Immature natural killer cell (primary cell): ENCODE measurements around the gene NATD1. TPM values are rescaled to one million over a fixed set of nuclear protein-coding genes. Genes with fewer than 3 reads are reported as not detected.

Experiments used
- DNase-seq, 3 donors: peaks; one replicate each; pipeline ENCODE4 v3.0.0; 2022; ENCODE audit warnings: mixed read lengths in 1 of 3
- H3K27ac Mint-ChIP-seq, 6 donors: one replicate each; pipeline ENCODE4 v1.8.0; 2020; ENCODE audit warnings: mixed read lengths in 6 of 6, mild to moderate bottlenecking in 5 of 6, inconsistent platforms in 4 of 6, moderate library complexity in 3 of 6
- H3K27me3 Mint-ChIP-seq, 3 donors: one replicate each; pipeline ENCODE4 v1.8.0; 2020 to 2021; ENCODE audit warnings: low read depth in 3 of 3, mild to moderate bottlenecking in 3 of 3, mixed read lengths in 3 of 3, moderate library complexity in 3 of 3, inconsistent platforms in 1 of 3
- H3K36me3 Mint-ChIP-seq, 3 donors: one replicate each; pipeline ENCODE4 v1.8.0; 2020; ENCODE audit warnings: mixed read lengths in 3 of 3, inconsistent platforms in 2 of 3, mild to moderate bottlenecking in 2 of 3
- H3K4me1 Mint-ChIP-seq, 2 donors: one replicate each; pipeline ENCODE4 v1.8.0; 2020; ENCODE audit warnings: inconsistent platforms in 2 of 2, mild to moderate bottlenecking in 2 of 2, mixed read lengths in 2 of 2, moderate library complexity in 1 of 2
- H3K4me3 Mint-ChIP-seq, 5 donors: one replicate each; pipeline ENCODE4 v1.8.0; 2020; ENCODE audit warnings: mild to moderate bottlenecking in 5 of 5, mixed read lengths in 5 of 5, inconsistent platforms in 3 of 5, moderate library complexity in 3 of 5
- H3K9me3 Mint-ChIP-seq, 6 donors: one replicate each; pipeline ENCODE4 v1.8.0; 2020; ENCODE audit warnings: mild to moderate bottlenecking in 6 of 6, mixed read lengths in 6 of 6, inconsistent platforms in 4 of 6, moderate library complexity in 3 of 6
- polyA plus RNA-seq, 3 donors: library from polyadenylated mRNA; unstranded; fragments of 300-500 nt; fragmentation: Illumina TruSeq; gene quantifications; one replicate each; pipeline ENCODE4 v1.2.3, GENCODE V29; 2021

Gene NATD1
- polyA plus RNA-seq, 3 donors from 2014 or later: 0.57 to 3.4 (median 2.5) TPM

DNA sequence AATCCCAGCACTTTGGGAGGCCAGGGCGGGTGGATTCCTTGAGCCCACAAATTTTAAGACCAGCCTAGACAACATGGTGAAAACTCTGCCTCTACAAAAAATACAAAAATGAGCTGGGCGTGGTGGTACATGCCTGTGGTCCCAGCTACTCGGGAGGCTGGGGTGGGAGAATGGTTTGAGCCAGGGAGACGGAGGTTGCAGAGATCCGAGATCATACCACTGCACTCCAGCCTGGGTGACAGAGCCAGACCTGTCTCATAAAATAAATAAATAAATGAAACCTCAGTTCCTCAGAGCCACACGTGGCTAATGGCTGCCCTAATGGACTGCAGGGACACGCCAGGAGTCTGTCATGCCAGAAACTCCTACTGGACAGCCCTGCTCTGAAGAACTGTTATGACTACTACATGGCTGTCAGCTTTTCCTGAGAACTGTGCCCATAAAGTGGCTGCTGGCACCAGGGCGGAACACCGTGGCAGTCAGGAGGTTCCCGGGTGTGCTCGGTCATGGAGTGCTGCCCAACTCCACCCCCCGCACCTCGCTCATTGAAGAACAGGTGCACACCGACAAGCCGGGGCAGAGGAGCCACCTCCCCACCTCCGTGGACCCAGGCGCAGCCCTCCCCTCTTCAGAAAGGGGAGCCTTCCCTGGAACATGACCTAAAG lies 43.6 kb downstream of the NATD1 start:
- Mint-ChIP-seq H3K27me3 (peaks cover 0 to 2% (median 2%) of the 10 kb centered on the region in 3 donors), H3K27ac (no peak overlapping the region), H3K36me3 (peaks cover 0 to 4% (median 0%) of the 10 kb centered on the region in 3 donors), H3K4me3 (no peak overlapping the region), H3K4me1 (peaks cover 49 to 62% of the 10 kb centered on the region in 2 donors), H3K9me3 (no peaks in the 10 kb centered on the region)
- DNase-seq: no peak

DNA sequence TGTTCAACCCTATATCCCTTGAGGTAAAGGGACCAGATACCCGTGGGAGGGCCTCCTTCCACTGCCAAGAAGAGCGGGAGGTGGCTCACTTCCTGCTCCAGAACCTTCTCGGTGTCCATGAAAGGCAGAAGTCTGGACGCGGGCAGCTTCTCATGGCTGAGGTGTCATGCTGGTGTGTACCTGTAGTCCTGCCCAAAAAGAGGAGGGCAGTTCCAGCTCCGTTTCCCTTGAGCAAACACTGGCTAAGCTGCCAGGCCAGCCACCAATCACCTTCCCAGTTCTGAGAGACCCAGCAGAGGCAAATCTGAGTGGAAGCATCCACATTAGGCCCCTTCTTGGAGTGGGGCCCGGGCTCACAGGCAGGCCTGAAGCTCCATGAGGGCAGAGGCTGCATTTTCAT lies 44.9 kb downstream of the NATD1 start:
- no peak for DNase-seq
- no peak overlapping the region for H3K4me3 Mint-ChIP-seq

DNA sequence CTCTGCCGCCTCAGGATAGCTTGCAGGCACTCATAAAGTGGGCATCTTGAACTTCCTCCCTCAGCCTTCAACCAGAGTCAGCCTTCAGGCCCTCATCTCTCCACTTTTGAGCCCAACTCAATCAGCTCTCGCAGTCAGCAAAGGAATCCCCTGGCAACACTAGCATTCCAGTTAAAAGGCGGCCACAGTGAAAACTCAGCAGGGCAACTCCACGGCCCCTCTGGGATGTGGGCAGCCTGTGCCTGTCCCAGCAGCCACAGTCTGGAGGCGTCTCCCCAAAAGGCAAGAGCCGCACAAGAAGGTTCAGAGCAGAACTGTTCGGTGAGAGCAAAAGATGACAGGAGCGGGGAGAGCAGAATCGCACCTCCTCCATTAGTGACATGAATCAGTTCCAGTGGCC lies 48.3 kb downstream of the NATD1 start:
- no peak overlapping the region for H3K4me3 Mint-ChIP-seq
- peak overlapping the region in 1 of 6 donors; percentile 7 for H3K27ac Mint-ChIP-seq
- H3K36me3 Mint-ChIP-seq: no peaks in the 10 kb centered on the region
- DNase-seq: no peak
- H3K27me3 Mint-ChIP-seq: peaks cover 0 to 3% (median 0%) of the 10 kb centered on the region in 3 donors
- H3K9me3 Mint-ChIP-seq: no peaks in the 10 kb centered on the region
- peaks cover 39 to 51% of the 10 kb centered on the region in 2 donors for H3K4me1 Mint-ChIP-seq

More for the DNA sequence above, 44.9 kb downstream of the NATD1 start:
- Mint-ChIP-seq H3K36me3 (peaks cover 0 to 4% (median 0%) of the 10 kb centered on the region in 3 donors), H3K9me3 (no peaks in the 10 kb centered on the region), H3K4me1 (peaks cover 48 to 64% of the 10 kb centered on the region in 2 donors), H3K27me3 (no peaks in the 10 kb centered on the region), H3K27ac (peak overlapping the region in 1 of 6 donors; percentile 1)

DNA sequence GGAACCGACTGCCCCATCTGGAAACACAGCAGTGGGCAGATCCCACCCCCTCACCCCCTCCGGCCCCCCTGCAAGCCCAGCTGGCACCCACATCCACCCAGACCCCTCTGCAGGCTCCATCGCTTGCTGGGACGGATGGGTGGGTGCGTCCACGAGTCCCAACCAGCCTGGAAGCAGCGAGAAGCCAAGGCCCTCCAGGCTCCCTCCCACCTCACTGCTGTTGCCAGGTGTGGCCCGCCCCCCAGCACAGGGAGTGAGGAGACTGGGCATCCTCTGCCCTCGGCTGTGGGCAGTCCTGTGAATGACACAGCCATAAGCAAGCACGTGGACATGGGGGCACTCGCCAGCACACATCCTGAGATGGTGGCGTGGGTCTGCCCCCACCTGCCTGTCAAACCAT lies 50.7 kb downstream of the NATD1 start:
- Mint-ChIP-seq H3K4me3 (no peak overlapping the region), H3K27ac (no peak overlapping the region), H3K4me1 (peaks cover 44 to 70% of the 10 kb centered on the region in 2 donors), H3K36me3 (peaks cover 4 to 9% (median 5%) of the 10 kb centered on the region in 3 donors), H3K27me3 (peaks cover 0 to 3% (median 0%) of the 10 kb centered on the region in 3 donors), H3K9me3 (no peaks in the 10 kb centered on the region)
- no peak for DNase-seq

DNA sequence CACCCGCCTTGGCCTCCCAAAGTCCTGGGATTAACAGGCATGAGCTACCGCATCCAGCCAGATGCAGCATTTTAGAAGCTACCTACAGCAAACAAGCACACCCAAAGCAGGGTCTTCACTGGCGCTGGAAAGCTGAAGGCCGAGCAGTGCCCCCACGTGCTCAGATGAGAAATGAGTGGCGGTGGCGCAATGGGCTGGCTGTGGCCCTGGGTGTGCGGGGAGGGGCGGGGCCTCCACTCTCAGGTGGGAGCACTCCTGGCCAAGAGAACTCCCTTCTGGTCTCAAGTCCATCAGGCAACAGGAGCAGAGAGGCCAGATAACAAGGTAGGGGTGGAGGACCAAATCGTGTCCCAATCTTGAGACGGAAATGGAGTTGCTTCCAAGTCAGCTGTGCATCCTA lies 51.3 kb downstream of the NATD1 start:
- H3K27ac Mint-ChIP-seq: no peak overlapping the region
- H3K27me3 Mint-ChIP-seq: peaks cover 0 to 3% (median 0%) of the 10 kb centered on the region in 3 donors
- no peaks in the 10 kb centered on the region for H3K9me3 Mint-ChIP-seq
- peaks cover 4 to 15% (median 5%) of the 10 kb centered on the region in 3 donors for H3K36me3 Mint-ChIP-seq
- no peak for DNase-seq
- H3K4me3 Mint-ChIP-seq: no peak overlapping the region
- H3K4me1 Mint-ChIP-seq: peaks cover 43 to 66% of the 10 kb centered on the region in 2 donors

DNA sequence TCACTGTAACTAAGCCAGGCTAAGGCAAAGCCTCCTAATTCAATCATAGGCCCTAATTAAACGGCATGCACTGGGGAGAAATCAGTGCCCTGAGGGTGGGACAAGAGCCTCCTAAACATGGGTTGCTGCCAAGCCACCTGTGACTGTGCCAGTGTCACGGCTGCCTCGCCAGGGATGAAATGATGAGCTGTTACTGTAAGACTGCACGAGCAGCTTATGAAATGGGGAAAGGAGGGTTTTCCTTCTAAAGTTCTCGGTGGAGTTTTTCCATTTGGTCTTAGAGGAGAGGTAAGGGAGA lies 52.0 kb downstream of the NATD1 start:
- Mint-ChIP-seq H3K27me3 (peaks cover 0 to 4% (median 0%) of the 10 kb centered on the region in 3 donors), H3K36me3 (peaks cover 4 to 17% (median 5%) of the 10 kb centered on the region in 3 donors), H3K27ac (peak overlapping the region in 1 of 6 donors; percentile 25), H3K9me3 (no peaks in the 10 kb centered on the region), H3K4me3 (no peak overlapping the region), H3K4me1 (peaks cover 41 to 62% of the 10 kb centered on the region in 2 donors)
- DNase-seq: no peak

DNA sequence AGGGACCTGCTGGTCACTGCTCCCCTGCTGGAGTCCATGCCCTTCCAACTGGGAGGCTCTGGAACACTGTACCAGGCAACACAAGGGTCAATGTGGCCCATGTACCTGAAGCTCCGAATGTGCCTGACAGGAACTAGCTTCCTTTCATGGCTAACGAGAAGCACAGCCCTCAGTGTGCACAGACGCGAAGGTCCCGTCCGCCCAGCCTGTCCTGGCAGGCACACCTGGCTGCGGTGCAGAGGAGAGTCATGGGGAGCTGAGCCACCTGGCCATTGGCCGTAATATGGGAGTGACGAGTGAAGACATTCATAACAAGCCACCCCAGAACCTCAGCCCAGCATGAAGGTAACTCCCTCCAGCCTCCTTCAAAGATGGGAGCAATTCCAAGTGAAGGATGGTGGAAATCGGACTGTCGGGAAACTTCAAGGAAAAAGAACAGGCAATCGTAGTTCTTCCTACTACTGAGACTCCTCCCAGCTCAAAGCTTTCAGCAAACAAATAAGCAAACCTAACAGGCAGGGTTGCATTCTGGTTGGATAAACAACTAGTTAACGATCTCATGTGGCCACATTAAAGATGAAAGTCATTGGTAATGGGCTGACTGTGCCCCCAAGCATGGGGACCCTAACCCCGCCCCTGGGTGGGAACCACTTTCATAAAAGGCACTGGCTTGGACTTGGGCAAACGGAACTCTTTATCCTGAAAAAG lies 52.5 kb downstream of the NATD1 start:
- H3K27me3 Mint-ChIP-seq: peaks cover 0 to 4% (median 0%) of the 10 kb centered on the region in 3 donors
- H3K27ac Mint-ChIP-seq: peak overlapping the region in 3 of 6 donors; percentile 25 to 85 (median 48)
- no peaks in the 10 kb centered on the region for H3K9me3 Mint-ChIP-seq
- H3K4me1 Mint-ChIP-seq: peaks cover 36 to 57% of the 10 kb centered on the region in 2 donors
- peaks cover 4 to 17% (median 5%) of the 10 kb centered on the region in 3 donors for H3K36me3 Mint-ChIP-seq
- no peak overlapping the region for H3K4me3 Mint-ChIP-seq
- no peak for DNase-seq

DNA sequence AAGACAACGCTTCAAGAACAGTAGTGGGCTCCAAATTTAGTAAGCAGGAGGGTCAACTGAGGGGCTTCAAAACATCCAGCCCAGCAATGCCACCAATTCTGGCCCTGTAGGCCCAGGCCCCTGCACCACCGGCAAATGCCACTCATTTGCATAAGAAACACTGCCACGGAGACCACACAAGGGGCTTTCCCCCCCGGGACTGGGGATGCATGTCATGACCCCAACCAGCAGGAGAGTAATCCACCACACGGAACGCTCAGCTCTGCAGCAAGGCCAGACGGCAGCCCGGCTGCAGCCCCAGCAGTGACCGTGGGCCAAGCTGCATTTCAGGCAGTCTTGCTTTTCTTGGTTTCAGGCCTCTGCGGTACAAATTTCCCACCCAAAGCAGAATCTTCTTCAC lies 53.4 kb downstream of the NATD1 start:
- peaks cover 4 to 17% (median 5%) of the 10 kb centered on the region in 3 donors for H3K36me3 Mint-ChIP-seq
- H3K9me3 Mint-ChIP-seq: no peaks in the 10 kb centered on the region
- no peak for DNase-seq
- peak overlapping the region in 1 of 6 donors; percentile 85 for H3K27ac Mint-ChIP-seq
- peaks cover 32 to 49% of the 10 kb centered on the region in 2 donors for H3K4me1 Mint-ChIP-seq
- peaks cover 0 to 4% (median 0%) of the 10 kb centered on the region in 3 donors for H3K27me3 Mint-ChIP-seq
- H3K4me3 Mint-ChIP-seq: no peak overlapping the region

DNA sequence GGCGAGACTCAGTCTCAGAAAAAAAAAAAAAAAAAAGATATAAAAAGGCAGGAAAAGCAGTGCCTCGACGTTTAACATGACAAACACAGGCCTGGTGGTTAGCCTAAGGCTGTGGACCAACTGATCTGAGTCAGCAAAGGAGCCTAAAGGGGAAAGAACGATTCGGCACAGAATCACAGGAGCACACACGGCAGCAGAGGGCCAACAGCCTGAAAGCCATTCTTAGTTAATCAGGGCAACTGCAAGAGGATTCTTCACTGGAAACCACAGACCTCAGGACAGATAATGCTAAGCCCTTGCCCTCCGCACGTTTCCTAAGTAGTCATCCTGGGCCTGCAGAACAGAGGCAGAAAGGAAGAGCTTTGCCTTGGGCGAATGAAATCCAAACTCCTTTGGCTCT lies 53.9 kb downstream of the NATD1 start:
- H3K27me3 Mint-ChIP-seq: peaks cover 0 to 4% (median 0%) of the 10 kb centered on the region in 3 donors
- H3K36me3 Mint-ChIP-seq: peaks cover 4 to 17% (median 5%) of the 10 kb centered on the region in 3 donors
- H3K4me3 Mint-ChIP-seq: no peak overlapping the region
- H3K4me1 Mint-ChIP-seq: peaks cover 28 to 49% of the 10 kb centered on the region in 2 donors
- H3K27ac Mint-ChIP-seq: peak overlapping the region in 2 of 6 donors; percentile 26 to 29
- no peaks in the 10 kb centered on the region for H3K9me3 Mint-ChIP-seq
- DNase-seq: no peak

DNA sequence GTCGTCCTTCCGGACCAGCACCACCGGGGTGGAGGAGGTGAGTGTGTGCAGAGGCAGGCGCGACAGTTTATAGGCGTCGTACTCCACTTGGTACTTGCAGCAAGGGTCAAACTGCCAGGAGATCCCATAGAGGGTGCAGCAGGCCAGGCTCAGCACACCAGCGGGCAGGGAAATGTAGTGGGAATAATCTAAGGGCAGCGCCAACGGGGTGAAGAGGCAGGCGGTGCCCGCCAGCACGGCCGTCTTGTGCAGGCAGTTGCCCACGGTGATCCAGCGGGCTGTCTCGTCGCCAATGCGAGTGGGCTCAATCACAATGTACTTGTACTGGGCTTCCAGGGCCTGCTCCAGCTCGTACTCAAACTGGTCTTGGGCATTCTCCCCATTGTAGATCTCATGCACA lies 54.8 kb downstream of the NATD1 start:
- H3K27me3 Mint-ChIP-seq: peaks cover 0 to 4% (median 0%) of the 10 kb centered on the region in 3 donors
- H3K36me3 Mint-ChIP-seq: peaks cover 4 to 17% (median 5%) of the 10 kb centered on the region in 3 donors
- H3K4me1 Mint-ChIP-seq: peaks cover 27 to 51% of the 10 kb centered on the region in 2 donors
- H3K4me3 Mint-ChIP-seq: no peak overlapping the region
- H3K27ac Mint-ChIP-seq: no peak overlapping the region
- no peak for DNase-seq
- H3K9me3 Mint-ChIP-seq: no peaks in the 10 kb centered on the region

DNA sequence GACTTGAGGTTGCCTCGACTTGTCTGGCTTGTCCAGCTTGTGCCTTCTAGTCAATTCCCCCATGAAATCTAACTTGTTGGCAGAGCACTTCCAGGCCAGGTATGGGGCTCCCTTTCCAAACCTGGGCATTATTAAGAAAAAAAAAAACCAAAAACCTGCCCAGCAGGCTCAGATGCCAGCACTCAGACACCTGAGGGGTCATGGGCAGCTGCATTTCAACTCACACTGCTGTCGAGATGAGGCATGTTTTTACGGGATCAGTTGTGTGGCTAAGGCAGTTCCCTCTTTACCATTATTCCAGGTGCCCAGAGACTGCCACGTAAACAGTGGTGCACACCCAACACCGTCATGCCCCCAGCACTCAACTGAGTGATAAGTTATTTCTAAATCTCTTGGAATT lies 57.1 kb downstream of the NATD1 start:
- Mint-ChIP-seq H3K36me3 (peaks cover 4 to 21% (median 5%) of the 10 kb centered on the region in 3 donors), H3K9me3 (no peaks in the 10 kb centered on the region), H3K4me3 (no peak overlapping the region), H3K4me1 (peaks cover 18 to 42% of the 10 kb centered on the region in 2 donors), H3K27ac (no peak overlapping the region), H3K27me3 (peaks cover 0 to 4% (median 4%) of the 10 kb centered on the region in 3 donors)
- no peak for DNase-seq

DNA sequence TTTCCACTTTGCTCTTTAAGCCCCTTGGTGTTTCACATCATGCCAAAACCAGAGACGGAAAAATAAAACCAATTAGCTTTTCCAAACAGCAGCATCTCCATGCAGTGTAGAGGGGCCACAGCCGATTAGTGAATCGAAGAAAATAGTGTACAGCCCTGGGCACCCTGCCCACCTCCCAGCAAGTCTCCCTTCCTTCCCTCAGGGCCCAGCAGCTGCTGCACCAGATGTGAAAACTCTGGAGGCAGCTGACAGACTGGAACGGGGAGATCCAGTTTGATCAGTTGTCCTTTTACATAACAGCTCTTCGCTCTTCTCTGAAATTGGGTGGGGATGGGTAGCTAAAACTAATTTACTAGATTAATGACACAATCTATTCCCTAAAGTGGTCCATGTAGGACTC lies 58.5 kb downstream of the NATD1 start:
- peaks cover 0 to 4% (median 2%) of the 10 kb centered on the region in 3 donors for H3K27me3 Mint-ChIP-seq
- H3K27ac Mint-ChIP-seq: peak overlapping the region in 1 of 6 donors; percentile 2
- H3K4me3 Mint-ChIP-seq: no peak overlapping the region
- DNase-seq: no peak
- H3K9me3 Mint-ChIP-seq: no peaks in the 10 kb centered on the region
- peaks cover 4 to 28% (median 5%) of the 10 kb centered on the region in 3 donors for H3K36me3 Mint-ChIP-seq
- H3K4me1 Mint-ChIP-seq: peaks cover 8 to 27% of the 10 kb centered on the region in 2 donors

DNA sequence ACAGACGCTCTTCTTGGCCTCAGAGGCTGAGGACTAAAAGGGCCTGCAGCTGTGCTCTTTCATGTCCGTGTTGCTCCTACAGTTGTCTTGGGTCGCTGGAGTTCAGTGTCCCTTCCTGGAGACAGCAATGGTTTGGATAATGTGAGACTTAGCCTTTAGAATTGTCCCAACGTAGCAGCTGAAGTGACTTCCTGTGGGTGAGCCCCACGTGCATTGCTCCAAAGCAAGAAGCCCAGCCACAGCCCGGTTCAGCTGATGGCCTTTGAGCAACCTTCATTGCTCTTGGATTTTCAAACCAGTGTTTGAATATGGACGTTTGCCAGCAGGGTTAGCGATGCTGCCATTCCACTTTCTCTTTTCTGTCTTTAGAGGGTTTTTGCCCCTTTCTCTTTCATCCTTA lies 59.0 kb downstream of the NATD1 start:
- H3K9me3 Mint-ChIP-seq: no peaks in the 10 kb centered on the region
- peak overlapping the region in 1 of 6 donors; percentile 35 for H3K27ac Mint-ChIP-seq
- H3K4me3 Mint-ChIP-seq: no peak overlapping the region
- DNase-seq: no peak
- H3K27me3 Mint-ChIP-seq: peaks cover 0 to 4% (median 2%) of the 10 kb centered on the region in 3 donors
- peaks cover 5 to 23% of the 10 kb centered on the region in 2 donors for H3K4me1 Mint-ChIP-seq
- peaks cover 4 to 28% (median 5%) of the 10 kb centered on the region in 3 donors for H3K36me3 Mint-ChIP-seq

DNA sequence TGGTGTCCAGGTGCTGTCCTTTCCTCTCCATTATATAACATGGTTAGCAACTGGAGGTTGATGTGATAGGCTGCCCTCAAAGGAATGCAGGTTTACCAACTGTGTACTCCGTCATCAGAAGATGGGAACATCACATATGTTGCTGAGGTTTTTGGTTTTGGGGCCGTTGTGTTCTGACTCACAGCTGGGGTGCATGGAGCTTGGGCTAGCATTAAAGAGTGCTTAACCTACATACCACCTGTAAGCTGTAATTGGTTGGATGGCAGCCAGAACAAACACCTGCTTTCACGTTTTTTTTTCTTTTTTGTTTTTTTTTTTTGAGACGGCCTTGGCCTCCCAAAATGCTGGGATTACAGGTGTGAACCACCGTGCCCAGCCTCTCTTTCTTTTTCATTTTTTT lies 60.2 kb downstream of the NATD1 start:
- peak overlapping the region in 1 of 6 donors; percentile 71 for H3K27ac Mint-ChIP-seq
- H3K36me3 Mint-ChIP-seq: peaks cover under 1 to 25% (median 2%) of the 10 kb centered on the region in 3 donors

More for the DNA sequence above, 60.2 kb downstream of the NATD1 start:
- Mint-ChIP-seq H3K27me3 (peaks cover 0 to 4% (median 2%) of the 10 kb centered on the region in 3 donors), H3K4me1 (peaks cover 2 to 11% of the 10 kb centered on the region in 2 donors), H3K4me3 (no peak overlapping the region), H3K9me3 (no peaks in the 10 kb centered on the region)
- DNase-seq: no peak
